Epithelial cell of proximal tubule (primary cell): ENCODE results near the gene LYRM4. TPM values are rescaled to one million over a fixed set of nuclear protein-coding genes. Genes with fewer than 3 reads are reported as not detected.

Experiments used
- DNase-seq: peaks from one replicate; pipeline ENCODE4 v3.0.0-alpha.2; 2011; ENCODE audit warnings: low read depth
- H3K4me3 ChIP-seq: 2 replicates; pipeline ENCODE4 v1.5.1; 2011; ENCODE audit warnings: low read depth, mild to moderate bottlenecking, low read length
- CTCF ChIP-seq: conservative IDR thresholded peaks from 2 replicates; pipeline ENCODE4 v1.5.1; 2012; ENCODE audit warnings: low read depth, mild to moderate bottlenecking, low read length
- total RNA-seq: library from RNA; depleted of rRNA; stranded (reverse); fragments of >200 nt; gene quantifications from 2 replicates; pipeline ENCODE4 v1.2.3, GENCODE V29; 2015

The LYRM4 gene
- total RNA-seq, 1 donor from 2014 or later = 17.8 TPM

GRCh38 chr6:5093231-5094015, 167.3 kb downstream of the LYRM4 start:
- H3K4me3 ChIP-seq = no peak overlapping the region
- no peak for DNase-seq
- no peak for TF ChIP-seq CTCF

- TF ChIP-seq CTCF = no peak
- no peak for DNase-seq
- H3K4me3 ChIP-seq = no peak overlapping the region
Observed at GRCh38 chr6:5091210-5092069, 169.3 kb downstream of the LYRM4 start.

GRCh38 chr6:5090603-5091002, 170.1 kb downstream of the LYRM4 start:
- TF ChIP-seq CTCF = peak; percentile 5
- no peak for DNase-seq
- no peak overlapping the region for H3K4me3 ChIP-seq

GRCh38 chr6:5089481-5090438, 171.0 kb downstream of the LYRM4 start:
- TF ChIP-seq CTCF = no peak
- DNase-seq = no peak
- no peak overlapping the region for H3K4me3 ChIP-seq

- no peak for DNase-seq
- no peak for TF ChIP-seq CTCF
Observed at GRCh38 chr6:5088780-5089179, 172.0 kb downstream of the LYRM4 start.

GRCh38 chr6:5087389-5087788, 173.4 kb downstream of the LYRM4 start:
- H3K4me3 ChIP-seq = no peak overlapping the region
- DNase-seq = no peak
- no peak for TF ChIP-seq CTCF

More at GRCh38 chr6:5088780-5089179, 172.0 kb downstream of the LYRM4 start:
- no peak overlapping the region for H3K4me3 ChIP-seq
